ACHN (cell line): ENCODE results near the gene CERS6.

ENCODE experiments used
- DNase-seq: peaks from one replicate; pipeline ENCODE4 v3.0.0-alpha.2; 2015
- in situ Hi-C: cut with HindIII; loops from 2 replicates; pipeline ENCODE4 v1.10.0; 2017; ENCODE audit warnings: low sequenced_read_pairs, low pct_ligation_motif_present, low pct_unique_long_range_greater_than_20kb

CERS6 gene

DNA sequence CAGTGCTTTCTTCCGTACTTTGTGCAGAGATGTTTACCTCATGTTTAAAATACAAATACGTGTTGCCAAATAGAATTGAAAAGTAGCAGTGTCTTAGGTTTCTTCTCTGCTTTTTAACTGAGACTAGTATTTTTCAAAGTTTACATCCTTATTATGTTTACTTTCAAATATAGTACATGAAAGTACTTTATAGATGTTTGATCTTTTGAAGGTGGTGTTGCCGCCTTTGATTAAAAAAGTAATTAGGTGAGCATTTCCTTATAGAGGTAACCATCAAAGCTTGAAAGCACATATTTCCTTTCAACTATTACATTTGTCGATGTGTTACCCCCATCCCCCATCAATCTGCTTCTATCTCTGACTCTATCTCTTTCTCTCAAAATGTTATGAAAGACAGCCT is 87.0 kb downstream of the CERS6 start:
- no peak for DNase-seq
- in situ Hi-C loops, result no loop called here

DNA sequence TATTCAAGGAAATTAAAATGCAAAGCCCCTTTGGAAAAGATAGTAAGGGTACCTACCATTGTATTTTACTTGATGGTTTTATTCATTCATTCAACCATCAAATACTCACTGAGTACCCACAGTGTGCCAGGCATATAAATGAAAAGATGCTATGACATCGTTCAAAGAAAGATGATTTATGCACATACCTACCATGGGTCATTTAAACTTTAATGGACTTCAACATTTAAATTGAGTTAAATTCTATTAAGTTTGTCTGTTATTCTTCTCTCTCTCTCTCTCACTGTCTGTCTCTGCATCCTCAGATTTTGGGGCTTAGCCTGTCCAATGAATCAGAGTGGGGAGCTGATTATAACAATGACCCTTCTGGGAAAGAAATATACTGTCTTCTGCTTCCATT is 87.9 kb downstream of the CERS6 start:
- in situ Hi-C loops, result no loop called here
- no peak for DNase-seq

DNA sequence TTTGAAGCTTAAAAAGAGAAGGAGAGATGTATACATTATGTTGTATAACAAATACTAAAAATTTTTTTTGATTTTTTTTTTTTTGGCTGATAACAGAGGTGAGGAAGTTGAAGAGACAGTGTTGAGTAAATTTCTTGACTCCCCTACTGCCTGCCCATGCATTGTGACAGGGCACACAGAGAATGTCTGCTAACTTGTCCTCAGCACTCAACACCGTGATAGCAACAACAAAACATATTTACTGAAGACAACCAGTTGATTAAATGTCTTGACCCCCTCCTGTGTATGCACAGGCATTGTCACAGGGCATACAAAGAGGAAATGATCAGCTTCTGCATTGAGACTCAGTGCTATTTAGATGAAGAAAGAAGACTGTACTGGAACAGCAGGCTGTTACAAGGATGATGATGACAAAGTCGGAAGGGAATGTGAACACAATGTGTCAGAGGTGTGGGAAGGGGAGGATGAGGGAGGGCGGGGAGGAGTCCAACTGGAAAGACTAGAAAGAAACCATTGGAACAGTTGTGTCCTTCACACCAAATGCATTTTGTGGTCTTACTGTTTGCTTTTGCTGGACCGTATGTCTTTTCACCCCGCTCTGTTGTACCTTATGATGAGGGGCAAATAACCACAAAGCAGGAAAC is 89.5 kb downstream of the CERS6 start:
- in situ Hi-C loops, result no loop called here
- DNase-seq, result peak; percentile 89

DNA sequence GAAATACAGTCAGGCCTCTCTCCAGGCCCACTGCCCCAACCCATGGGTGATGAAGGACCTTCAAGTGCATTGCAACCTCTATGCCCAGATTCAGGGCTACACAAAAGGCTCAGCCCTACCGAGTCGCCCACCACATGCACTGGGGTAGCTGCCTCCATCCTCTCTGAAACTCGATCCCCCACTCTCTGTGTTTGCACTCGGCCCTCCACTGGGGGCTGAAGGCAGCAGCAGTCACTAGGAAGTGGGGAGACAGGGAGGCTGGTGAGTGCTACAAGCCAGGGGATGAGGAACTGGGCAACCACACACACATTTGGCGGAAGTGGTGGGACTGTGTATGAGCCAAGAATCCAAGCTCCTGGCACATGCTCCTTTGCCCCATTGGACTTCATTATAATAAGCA is 94.6 kb downstream of the CERS6 start:
- DNase-seq, result no peak
- in situ Hi-C loops, result no loop called here

DNA sequence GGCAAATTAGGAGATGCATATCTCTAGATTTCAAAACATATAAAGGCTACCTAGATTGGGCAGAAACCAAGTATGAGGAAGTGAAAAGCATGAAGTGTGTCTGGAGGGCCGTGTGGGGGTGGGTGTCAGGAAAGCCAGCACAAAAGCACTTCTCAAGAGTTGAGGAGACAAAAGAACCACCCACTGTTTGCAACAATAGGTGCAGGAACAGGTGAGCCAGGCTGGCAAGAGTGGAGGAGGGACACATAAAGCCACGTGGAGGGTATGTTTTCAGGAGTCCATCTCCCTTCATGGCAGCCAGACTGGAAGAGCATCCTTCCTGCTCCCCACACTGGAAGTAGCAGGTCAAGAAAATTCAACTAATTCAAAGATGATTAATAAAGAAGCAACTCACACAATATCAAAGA is 96.4 kb downstream of the CERS6 start:
- in situ Hi-C loops, result no loop called here
- no peak for DNase-seq

DNA sequence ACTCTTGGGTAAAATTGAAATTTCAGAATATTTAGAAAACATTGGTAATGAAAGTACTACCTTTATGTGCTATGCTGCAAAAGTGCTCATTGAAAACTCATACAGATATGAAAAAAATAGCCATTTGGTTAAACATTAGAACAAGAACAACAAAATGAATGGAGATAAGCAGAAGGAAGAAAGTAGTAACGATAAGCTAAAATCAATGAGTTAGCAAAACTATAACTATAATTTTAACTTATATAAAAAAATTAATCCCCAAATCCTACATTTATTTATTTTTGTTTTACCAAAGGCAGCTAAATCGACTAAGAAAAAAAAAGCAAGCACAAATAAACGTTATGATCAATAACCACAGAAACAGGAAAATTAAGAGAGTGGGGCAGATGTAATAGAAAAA is 99.2 kb downstream of the CERS6 start:
- no peak for DNase-seq
- in situ Hi-C loops, result no loop called here

DNA sequence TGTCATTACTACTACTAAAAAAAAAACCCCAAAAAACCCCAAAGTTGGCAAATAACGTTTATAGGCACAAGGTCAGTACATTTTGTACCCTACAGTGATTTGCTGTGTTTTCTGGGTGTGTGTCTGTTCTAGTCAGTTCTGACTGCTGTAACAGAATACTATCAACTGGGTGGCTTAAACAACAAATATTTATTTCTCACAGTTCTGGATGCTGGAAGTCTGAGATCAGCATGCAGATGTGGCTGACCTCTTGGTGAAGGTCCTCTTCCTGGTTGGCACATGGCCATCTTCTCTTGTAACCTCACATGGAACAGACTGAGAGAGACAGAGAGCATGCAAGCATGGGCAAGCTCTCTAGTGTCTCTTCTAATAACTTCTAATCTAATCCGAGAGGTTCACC is 103.1 kb downstream of the CERS6 start:
- no peak for DNase-seq
- in situ Hi-C loops, result no loop called here

DNA sequence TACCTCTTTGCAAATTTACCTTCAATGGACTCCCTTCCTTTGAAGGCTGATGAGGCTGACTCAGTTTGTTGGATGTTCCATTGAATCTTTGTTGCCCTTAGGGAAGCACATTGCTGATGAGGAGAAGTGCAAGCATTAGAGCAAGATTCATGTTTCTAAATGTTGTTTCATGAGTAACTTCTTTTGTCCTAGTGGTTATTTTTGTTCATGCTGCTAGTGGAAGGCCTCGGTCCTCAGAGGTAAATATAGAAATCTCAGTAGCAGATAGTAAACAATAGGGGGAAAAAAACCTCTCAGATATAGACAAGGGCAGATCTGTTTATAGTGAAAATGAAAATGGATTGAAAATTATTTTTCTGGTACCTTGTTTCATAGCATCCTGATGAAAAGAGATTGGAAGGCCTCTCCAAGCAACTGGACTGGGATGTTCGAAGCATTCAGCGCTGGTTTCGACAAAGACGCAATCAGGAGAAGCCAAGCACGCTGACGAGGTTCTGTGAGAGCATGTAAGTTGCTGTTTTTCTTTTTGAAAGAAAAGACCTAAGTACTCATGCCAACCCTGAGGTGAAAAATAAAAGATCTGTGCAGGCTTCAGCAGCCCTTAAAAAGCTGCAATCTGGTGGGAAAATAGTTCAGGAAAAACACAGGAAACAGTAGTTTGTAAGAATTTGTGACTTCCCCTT is 104.9 kb downstream of the CERS6 start:
- DNase-seq, result no peak
- in situ Hi-C loops, result no loop called here

DNA sequence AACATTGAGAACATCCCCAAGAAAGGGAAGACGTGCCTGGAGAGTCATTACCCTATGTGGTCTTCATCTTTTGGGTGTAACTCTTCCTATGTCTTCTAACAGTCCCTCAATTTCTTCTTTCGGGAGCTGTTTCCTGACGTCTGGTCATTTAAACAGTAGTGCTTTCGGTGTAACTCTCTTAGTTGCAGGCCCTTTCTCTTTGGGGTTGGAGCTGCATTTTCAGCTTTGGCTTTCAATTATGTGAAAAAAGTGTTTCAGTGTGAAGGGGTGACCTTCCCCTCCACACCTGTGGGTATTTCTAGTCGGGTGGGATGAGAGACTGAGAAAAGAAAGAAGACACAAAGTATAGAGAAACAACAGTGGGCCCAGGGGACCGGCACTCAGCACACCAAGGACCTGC is 105.9 kb downstream of the CERS6 start:
- DNase-seq, result no peak
- in situ Hi-C loops, result no loop called here

DNA sequence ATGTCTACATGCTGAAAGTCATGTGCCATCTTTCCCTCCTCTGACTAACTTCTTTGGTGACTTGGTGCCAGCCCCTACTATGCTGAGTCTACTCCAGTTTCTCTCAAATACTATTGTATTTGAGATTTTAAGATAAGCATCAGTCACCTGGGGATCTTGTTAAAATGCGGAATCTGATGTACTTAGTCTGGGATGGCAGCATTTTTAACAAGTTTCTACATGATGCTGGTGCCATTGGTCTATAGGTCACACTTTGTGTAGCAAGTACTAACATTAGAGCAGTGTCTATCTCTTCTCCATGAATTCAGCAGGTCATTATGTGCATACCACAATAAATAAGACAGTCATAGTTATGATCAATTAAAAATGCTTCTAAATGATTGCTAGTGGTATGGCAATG is 106.9 kb downstream of the CERS6 start:
- DNase-seq, result no peak
- in situ Hi-C loops, result no loop called here

DNA sequence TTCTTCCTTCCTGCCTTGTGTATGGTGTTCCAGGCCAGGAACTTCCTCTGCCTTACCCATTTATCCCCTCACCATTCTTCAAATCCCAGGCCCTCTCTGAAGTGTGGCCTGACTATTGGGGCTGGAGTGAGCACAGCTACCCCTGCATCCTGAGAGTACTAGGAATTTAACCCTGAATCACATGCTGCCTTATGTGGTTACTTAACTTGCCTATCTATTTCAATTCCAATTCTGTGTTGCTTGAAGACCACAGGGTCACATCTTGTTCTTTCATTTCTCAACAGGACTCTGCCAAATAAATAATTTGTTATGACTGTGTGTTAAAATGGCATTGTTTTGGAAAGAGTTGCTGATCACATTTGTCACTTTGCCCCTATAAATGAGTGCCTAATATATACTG is 108.6 kb downstream of the CERS6 start:
- DNase-seq, result no peak
- in situ Hi-C loops, result no loop called here

DNA sequence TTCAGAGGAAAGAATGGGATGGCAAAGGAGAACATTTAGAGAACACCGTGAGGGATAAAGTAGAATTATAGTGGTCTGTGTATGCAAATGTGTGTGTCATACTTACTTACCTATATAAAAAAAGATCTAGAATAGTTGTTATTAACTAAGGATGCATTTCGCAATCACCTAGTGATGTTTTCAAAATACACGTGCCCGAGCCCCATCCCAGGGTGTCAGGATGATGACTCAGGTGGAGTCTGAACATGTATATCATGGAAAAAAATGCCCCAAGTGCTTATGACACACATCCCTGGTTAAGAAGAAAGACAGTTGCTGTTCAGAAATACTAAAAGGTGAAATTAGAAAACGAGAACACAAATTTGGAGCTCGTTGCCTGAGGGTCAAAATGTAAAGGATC is 109.0 kb downstream of the CERS6 start:
- DNase-seq, result peak; percentile 15
- in situ Hi-C loops, result no loop called here

DNA sequence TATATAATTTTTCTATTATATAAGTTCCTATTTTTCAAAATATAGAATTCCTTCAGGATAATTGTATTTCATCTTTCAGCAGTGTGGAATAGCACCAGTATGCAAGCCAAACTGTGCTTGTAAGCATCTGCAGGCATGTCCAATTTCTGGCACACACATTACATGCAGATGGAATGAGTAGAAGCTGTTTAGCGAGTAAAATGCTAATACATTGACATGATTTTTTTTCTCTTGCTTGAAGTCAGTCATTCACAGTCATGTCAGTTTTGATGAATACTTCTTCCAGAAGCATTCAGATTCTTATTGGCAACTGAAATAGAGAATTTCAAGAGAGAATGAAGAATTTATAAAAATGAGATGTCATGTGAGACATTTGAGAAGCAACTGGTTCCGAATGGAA is 109.4 kb downstream of the CERS6 start:
- in situ Hi-C loops, result no loop called here
- no peak for DNase-seq

DNA sequence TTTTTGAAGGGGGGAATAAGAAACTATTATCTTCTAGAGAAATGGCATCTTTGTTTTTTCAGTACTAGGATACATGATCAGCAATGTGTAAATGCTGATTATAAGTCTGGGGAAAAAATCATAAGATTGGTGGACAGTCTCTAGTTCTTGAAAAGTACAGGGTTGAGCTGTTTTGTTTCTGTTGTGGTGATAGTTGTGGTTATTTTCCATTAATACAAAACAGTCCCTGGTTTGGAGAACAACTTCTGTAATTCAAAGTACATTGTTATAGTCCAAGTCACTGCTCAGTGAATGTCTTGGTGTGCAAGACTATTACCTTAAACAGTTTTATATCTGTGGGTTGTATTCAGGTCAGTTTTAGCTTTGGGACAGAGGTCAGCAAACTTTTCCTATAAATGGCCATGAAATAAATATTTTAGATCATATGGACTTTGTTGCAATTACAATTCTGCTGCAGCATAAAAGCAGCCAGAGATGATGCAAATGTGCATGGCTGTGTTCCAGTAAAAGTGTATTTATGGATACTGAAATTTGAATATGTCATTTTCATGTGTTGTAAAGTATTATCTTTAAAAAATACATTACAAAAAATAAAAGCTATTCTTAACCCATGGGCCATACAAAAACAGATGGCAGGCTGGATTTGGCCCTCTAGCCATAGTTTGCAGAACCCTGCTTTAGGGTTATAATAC is 111.0 kb downstream of the CERS6 start:
- in situ Hi-C loops, result no loop called here
- no peak for DNase-seq

DNA sequence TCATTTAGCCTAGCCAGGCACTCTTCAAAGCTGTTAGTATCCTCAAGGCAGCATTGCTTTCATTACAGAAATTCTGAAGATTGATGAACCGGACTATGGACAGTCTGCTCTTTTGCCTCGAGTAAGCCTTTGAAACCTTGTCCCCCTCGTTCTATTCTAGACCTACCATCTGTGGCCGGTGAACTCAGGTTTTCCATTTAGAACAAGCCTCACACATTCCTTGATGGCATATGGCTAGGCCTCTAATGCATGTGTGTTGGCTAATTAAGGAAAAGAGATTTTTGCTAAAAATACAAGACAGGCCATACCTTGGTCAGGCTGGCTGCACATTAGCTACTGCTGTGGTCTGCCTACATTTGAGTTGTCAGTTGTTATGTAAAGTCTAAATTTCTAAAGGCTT is 111.8 kb downstream of the CERS6 start:
- in situ Hi-C loops, result no loop called here
- DNase-seq, result no peak

DNA sequence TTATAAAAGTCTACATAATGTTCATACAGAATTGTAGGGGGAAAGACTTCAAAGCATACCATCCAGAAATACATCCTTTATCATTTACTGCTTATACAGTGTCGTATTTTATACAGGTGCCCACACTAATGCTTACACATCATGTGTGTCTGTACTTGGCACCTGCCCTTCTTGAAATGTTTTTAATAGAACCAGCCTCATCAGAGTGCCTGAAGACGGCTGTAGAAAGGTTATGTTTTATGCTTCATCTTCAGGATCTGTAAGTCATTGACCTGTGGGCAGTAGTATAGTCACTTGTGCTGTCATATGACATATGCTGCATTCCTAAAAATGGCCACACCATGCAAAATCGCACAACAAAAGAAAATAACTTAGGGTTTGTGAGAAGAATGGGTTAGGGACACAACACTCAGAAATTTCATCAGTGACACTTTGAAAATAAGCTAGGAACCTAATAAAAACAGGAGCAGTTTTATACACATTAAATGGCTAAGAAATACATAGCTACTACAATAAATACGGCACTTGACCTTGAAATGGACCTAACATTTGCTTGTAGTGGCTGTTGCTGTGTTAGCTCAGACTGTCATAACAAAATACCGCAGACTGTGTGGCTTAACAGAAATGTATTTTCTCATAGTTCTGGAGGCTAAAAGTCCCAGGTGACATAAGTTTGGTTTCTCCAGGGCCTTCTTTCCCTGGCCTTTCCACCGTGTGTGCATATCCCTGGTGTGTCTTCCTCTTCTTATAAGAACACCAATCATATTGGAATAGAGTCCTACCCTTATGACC is 112.6 kb downstream of the CERS6 start:
- in situ Hi-C loops, result no loop called here
- DNase-seq, result no peak

DNA sequence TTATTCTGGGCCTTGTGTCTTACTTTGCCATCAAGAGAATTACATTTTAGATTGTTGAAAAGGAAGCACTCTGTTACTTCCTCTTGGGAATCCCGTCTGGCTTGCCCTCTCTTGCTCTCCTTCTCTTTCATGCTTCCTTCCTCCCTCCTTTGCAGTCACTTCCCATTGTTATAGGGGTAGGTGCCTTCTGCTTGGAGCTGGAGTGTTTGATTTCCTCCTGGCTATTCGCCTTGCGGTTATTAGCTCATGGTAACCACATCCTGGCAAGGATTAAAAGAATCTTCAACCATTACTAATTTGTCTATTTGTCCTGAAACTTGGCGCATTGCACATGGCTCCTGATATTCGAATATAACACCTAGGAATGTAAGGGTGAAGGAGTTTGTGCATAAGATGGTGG is 115.0 kb downstream of the CERS6 start:
- in situ Hi-C loops, result no loop called here
- no peak for DNase-seq

DNA sequence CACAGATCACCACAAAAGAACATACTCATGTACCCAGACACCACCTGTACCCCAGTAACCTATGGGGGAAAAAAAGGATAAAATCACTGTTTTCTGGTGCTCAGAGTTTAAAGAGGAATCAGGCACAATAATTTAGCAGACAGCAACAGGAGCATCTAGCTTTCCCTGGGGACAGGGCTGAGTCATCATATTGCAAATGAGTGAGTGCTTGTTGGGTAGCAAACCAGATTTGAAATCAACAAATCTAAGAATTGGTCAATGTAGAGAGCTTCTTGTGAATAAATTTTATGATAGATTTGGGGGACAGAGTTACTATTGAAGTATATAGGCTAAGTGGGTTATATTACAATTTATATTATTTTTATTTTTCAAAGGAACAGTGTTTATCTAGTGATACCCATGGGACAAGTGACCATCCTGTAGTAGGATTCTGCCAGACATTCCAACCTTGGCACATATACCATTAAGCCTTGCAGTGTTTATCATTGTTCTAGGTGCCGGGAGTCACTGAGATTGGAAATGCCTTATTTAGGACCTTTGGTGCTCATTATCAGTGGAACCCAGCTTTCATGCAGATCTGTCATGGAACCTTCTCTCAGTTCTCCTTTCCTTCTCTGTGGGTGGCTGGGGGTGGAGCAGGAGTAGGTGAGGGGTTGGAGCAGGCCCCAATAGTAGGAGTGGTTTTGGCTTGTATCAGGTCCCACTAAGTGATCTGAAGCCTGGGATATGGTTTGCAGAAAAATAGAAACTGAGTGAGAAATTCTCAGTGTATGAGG is 117.2 kb downstream of the CERS6 start:
- in situ Hi-C loops, result no loop called here

More for the DNA sequence above, 117.2 kb downstream of the CERS6 start:
- no peak for DNase-seq
